PC-3 (cell line): Measurements from ENCODE around the gene SCMH1. TPM values are rescaled to one million over a fixed set of nuclear protein-coding genes. Genes with fewer than 3 reads are reported as not detected.

Experiments
- ATAC-seq: fragments of 200-7000 bp; cut with Tn5 transposase; 2 replicates; pipeline ENCODE4 v1.9.1; 2020; ENCODE audit warnings: mild to moderate bottlenecking, moderate library complexity
- BruUV-seq: library from RNA; stranded (reverse); fragments of 400-500 nt; replicated peaks from 2 replicates; lab custom pipeline; 2021; lab: Mats Ljungman, UMichigan
- CTCF ChIA-PET: fragments of 300-600 bp; sonication (Branson Sonifier 250); formaldehyde crosslinking; loops from one replicate; lab custom pipeline; 2022; ENCODE audit warnings: antibody characterized with exemption; lab: Charles Lee
- POLR2A ChIA-PET: fragments of 300-600 bp; sonication (Branson Sonifier 250); formaldehyde crosslinking; loops from one replicate; lab custom pipeline; 2022; ENCODE audit warnings: antibody characterized with exemption; ENCODE audit not compliant: unreplicated experiment; lab: Charles Lee
- DNase-seq: peaks from one replicate; pipeline ENCODE4 v3.0.0-alpha.2; 2015
- H2AFZ ChIP-seq: fragments of 300-600 bp; sonication (generic); 2 replicates; pipeline ENCODE4 v1.6.0; 2016; ENCODE audit warnings: antibody characterized with exemption, low read length
- H3F3A ChIP-seq: fragments of 300-600 bp; sonication (generic); one replicate; pipeline ENCODE4 v1.6.0; 2017; ENCODE audit warnings: antibody characterized with exemption, low read length, control low read depth, mild to moderate bottlenecking; ENCODE audit not compliant: unreplicated experiment
- H3K27ac ChIP-seq: fragments of 300-600 bp; sonication (generic); 2 replicates; pipeline ENCODE4 v1.5.1; 2016; ENCODE audit warnings: mild to moderate bottlenecking, low read length
- H3K27me3 ChIP-seq: fragments of 300-600 bp; sonication (generic); 2 replicates; pipeline ENCODE4 v1.6.1; 2016; ENCODE audit warnings: low read length, mixed read lengths
- H3K36me3 ChIP-seq: fragments of 300-600 bp; sonication (generic); 2 replicates; pipeline ENCODE4 v1.6.1; 2016; ENCODE audit warnings: low read depth, mixed run types, low read length, mixed read lengths
- H3K4me1 ChIP-seq: fragments of 300-600 bp; sonication (generic); 2 replicates; pipeline ENCODE4 v1.5.1; 2016; ENCODE audit warnings: low read length; ENCODE audit not compliant: insufficient read depth
- H3K4me2 ChIP-seq: fragments of 300-600 bp; sonication (generic); 2 replicates; pipeline ENCODE4 v1.6.0; 2016; ENCODE audit warnings: low read length
- H3K4me3 ChIP-seq: fragments of 300-600 bp; sonication (generic); 2 replicates; pipeline ENCODE4 v1.5.1; 2016; ENCODE audit warnings: mild to moderate bottlenecking, low read length, mixed read lengths
- H3K79me2 ChIP-seq: fragments of 300-600 bp; sonication (generic); 2 replicates; pipeline ENCODE4 v1.6.1; 2017; ENCODE audit warnings: low read length, mixed read lengths
- H3K9ac ChIP-seq: fragments of 300-600 bp; sonication (generic); 2 replicates; pipeline ENCODE4 v1.6.0; 2016; ENCODE audit warnings: mild to moderate bottlenecking, low read length
- H3K9me2 ChIP-seq: fragments of 300-600 bp; sonication (generic); replicated peaks from 2 replicates; pipeline ENCODE4 v1.6.1; 2016; ENCODE audit warnings: mixed run types, low read length, mixed read lengths
- H3K9me3 ChIP-seq: fragments of 300-600 bp; sonication (generic); 2 replicates; pipeline ENCODE4 v1.6.1; 2016; ENCODE audit warnings: low read length, mixed read lengths
- H4K20me1 ChIP-seq: fragments of 300-600 bp; sonication (generic); 2 replicates; pipeline ENCODE4 v1.6.1; 2016; ENCODE audit warnings: low read length, mixed read lengths
- EZH2 ChIP-seq: fragments of 300-600 bp; sonication (generic); IDR thresholded peaks from one replicate; pipeline ENCODE4 v1.6.1; 2017; ENCODE audit warnings: antibody characterized with exemption, mild to moderate bottlenecking, low read length; ENCODE audit not compliant: unreplicated experiment
- EZH2phosphoT487 ChIP-seq: fragments of 300-600 bp; sonication (generic); IDR thresholded peaks from 2 replicates; pipeline ENCODE4 v1.6.1; 2018; ENCODE audit warnings: mild to moderate bottlenecking, antibody characterized with exemption, low read length, borderline replicate concordance
- intact Hi-C: fragments of 100-400 bp; cut with micrococcal nuclease; formaldehyde crosslinking; loops from 2 replicates; pipeline ENCODE4 v1.9.0; 2023
- total RNA-seq: library from RNA; depleted of rRNA; stranded (reverse); fragments of >200 nt; gene quantifications from 2 replicates; pipeline ENCODE4 v1.2.3, GENCODE V29; 2014
- TF ChIP-seq, protein P1 (sequence below): fragments of 300-600 bp; sonication (generic); conservative IDR thresholded peaks from 2 replicates; pipeline ENCODE4 v1.5.1; 2017; ENCODE audit warnings: antibody characterized with exemption, low read depth, mild to moderate bottlenecking, low read length

The SCMH1 gene
- total RNA-seq, 1 experiment from 2014 or later, result 33.6 TPM

GRCh38 chr1:41158966-41159365 is 83.1 kb downstream of the SCMH1 start:
- no peak overlapping the region for H3K4me2 ChIP-seq
- no peak for DNase-seq
- H3F3A ChIP-seq, result peaks cover 9% of the 10 kb centered on the region
- peaks cover 27% of the 10 kb centered on the region for H3K4me1 ChIP-seq
- H3K27ac ChIP-seq, result no peak overlapping the region
- H4K20me1 ChIP-seq, result no peaks in the 10 kb centered on the region
- ATAC-seq, result no peak
- no peaks in the 10 kb centered on the region for H3K27me3 ChIP-seq
- no TSS peak for BruUV-seq
- intact Hi-C loops, result no loop called here
- TF ChIP-seq EZH2, result no peak
- TF ChIP-seq, protein P1, sequence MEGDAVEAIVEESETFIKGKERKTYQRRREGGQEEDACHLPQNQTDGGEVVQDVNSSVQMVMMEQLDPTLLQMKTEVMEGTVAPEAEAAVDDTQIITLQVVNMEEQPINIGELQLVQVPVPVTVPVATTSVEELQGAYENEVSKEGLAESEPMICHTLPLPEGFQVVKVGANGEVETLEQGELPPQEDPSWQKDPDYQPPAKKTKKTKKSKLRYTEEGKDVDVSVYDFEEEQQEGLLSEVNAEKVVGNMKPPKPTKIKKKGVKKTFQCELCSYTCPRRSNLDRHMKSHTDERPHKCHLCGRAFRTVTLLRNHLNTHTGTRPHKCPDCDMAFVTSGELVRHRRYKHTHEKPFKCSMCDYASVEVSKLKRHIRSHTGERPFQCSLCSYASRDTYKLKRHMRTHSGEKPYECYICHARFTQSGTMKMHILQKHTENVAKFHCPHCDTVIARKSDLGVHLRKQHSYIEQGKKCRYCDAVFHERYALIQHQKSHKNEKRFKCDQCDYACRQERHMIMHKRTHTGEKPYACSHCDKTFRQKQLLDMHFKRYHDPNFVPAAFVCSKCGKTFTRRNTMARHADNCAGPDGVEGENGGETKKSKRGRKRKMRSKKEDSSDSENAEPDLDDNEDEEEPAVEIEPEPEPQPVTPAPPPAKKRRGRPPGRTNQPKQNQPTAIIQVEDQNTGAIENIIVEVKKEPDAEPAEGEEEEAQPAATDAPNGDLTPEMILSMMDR, result no peak
- no peak for TF ChIP-seq EZH2phosphoT487
- CTCF ChIA-PET, result interaction anchor here (1.2 kb wide), 1 partner anchor 82 kb away, joined by 5 read pairs; no protein-coding TSS in a partner anchor
- H2AFZ ChIP-seq, result no peak overlapping the region
- H3K9me3 ChIP-seq, result no peaks in the 10 kb centered on the region
- H3K9me2 ChIP-seq, result no peaks in the 10 kb centered on the region
- H3K9ac ChIP-seq, result no peak overlapping the region
- H3K36me3 ChIP-seq, result peaks cover 2% of the 10 kb centered on the region; the same call in 1 of the 2 replicates
- no peaks in the 10 kb centered on the region for H3K79me2 ChIP-seq
- H3K4me3 ChIP-seq, result no peak overlapping the region
- POLR2A ChIA-PET, result no interaction called here

GRCh38 chr1:41158147-41158875 is 83.8 kb downstream of the SCMH1 start:
- TF ChIP-seq EZH2phosphoT487, result no peak
- TF ChIP-seq, protein P1, result no peak
- no peak for TF ChIP-seq EZH2
- peaks cover 16% of the 10 kb centered on the region for H3F3A ChIP-seq
- H4K20me1 ChIP-seq, result no peaks in the 10 kb centered on the region
- no peaks in the 10 kb centered on the region for H3K9me3 ChIP-seq
- no peak overlapping the region for H3K4me3 ChIP-seq
- BruUV-seq, result no TSS peak
- ChIA-PET POLR2A (interaction anchor here (0.6 kb wide), 1 partner anchor 14 kb away, joined by 3 read pairs; no protein-coding TSS in a partner anchor), CTCF (interaction anchor here (1.2 kb wide), 1 partner anchor 83 kb away, joined by 5 read pairs; no protein-coding TSS in a partner anchor)
- no peaks in the 10 kb centered on the region for H3K79me2 ChIP-seq
- ATAC-seq (no peak), DNase-seq (no peak)
- no peak overlapping the region for H3K4me2 ChIP-seq
- peaks cover 33% of the 10 kb centered on the region for H3K4me1 ChIP-seq
- H3K27ac ChIP-seq, result no peak overlapping the region
- H2AFZ ChIP-seq, result no peak overlapping the region
- intact Hi-C loops, result no loop called here
- H3K27me3 ChIP-seq, result no peaks in the 10 kb centered on the region
- H3K9me2 ChIP-seq, result no peaks in the 10 kb centered on the region
- H3K36me3 ChIP-seq, result peaks cover 4% of the 10 kb centered on the region; the same call in 1 of the 2 replicates
- H3K9ac ChIP-seq, result no peak overlapping the region

DNA sequence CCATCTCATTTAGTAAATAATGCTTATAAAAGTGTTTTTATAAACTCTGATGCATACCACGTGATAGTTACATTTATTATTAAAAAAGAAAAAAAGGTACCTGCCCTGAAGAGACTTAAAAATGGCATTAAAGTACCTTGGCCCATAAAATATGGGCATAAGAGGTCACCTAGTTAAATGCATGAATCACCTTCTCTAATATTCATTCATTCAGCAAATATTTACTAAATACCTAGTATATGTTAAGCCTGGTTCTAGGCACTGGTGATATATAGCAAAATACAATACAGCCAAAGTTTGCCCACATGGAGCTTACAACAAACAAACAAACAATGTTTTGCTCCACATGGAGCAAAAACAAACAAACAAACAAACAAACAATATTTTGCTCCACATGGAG is 87.0 kb downstream of the SCMH1 start:
- no peaks in the 10 kb centered on the region for H4K20me1 ChIP-seq
- H3K27ac ChIP-seq, result peak overlapping the region; percentile 52
- CTCF ChIA-PET, result no interaction called here
- no peak overlapping the region for H2AFZ ChIP-seq
- H3K4me1 ChIP-seq, result peaks cover 56% of the 10 kb centered on the region
- no peaks in the 10 kb centered on the region for H3K9me3 ChIP-seq
- intact Hi-C loops, result no loop called here
- no peak for TF ChIP-seq EZH2phosphoT487
- DNase-seq (peak; percentile 73), ATAC-seq (peak; percentile 52)
- no TSS peak for BruUV-seq
- H3K79me2 ChIP-seq, result no peaks in the 10 kb centered on the region
- peak overlapping the region; percentile 57 for H3K4me2 ChIP-seq
- H3K36me3 ChIP-seq, result peaks cover 12% of the 10 kb centered on the region; the same call in 1 of the 2 replicates
- H3K9me2 ChIP-seq, result no peaks in the 10 kb centered on the region
- POLR2A ChIA-PET, result no interaction called here
- H3K9ac ChIP-seq, result no peak overlapping the region
- peaks cover 19% of the 10 kb centered on the region for H3F3A ChIP-seq
- no peak overlapping the region for H3K4me3 ChIP-seq
- H3K27me3 ChIP-seq, result no peaks in the 10 kb centered on the region
